ENCODE results near the gene TRAF2. TPM values are rescaled to one million over a fixed set of nuclear protein-coding genes. Genes with fewer than 3 reads are reported as not detected.
A peak's percentile ranks its signal among the peaks of the same experiment; 100 is the strongest.
"Not testable (repeated sequence)": the region's sequence is repeated elsewhere in the genome, so short reads cannot be mapped to it uniquely, and the experiment has no call there.

TRAF2 gene
- total RNA-seq, 1 donor from 2014 or later = 16.5 TPM

- peak in 1 of 2 donors; percentile 3 for ATAC-seq
- Histone ChIP-seq H3K27me3 (ENCODE audit: low read depth) (no peaks in the 10 kb centered on the region), H3K4me1 (peaks cover 23% of the 10 kb centered on the region), H3K9me3 (no peaks in the 10 kb centered on the region), H3K27ac (peak overlapping the region; percentile 94), H3K4me3 (peak overlapping the region; percentile 79), H3K36me3 (peaks cover 41% of the 10 kb centered on the region)
- no peak for DNase-seq
- intact Hi-C loops (cut with DNase I) = no loop called here
- no peak for TF ChIP-seq CTCF (IDR thresholded peaks at IDR 0.05)
These were observed 21.1 kb upstream of the TRAF2 start for GRCh38 chr9:136865041-136865767.

GRCh38 chr9:136865768-136866103, 20.6 kb upstream of the TRAF2 start:
- no peak for TF ChIP-seq CTCF (IDR thresholded peaks at IDR 0.05)
- peak overlapping the region; percentile 94 for H3K27ac ChIP-seq
- H3K27me3 ChIP-seq (ENCODE audit: low read depth) = no peaks in the 10 kb centered on the region
- peaks cover 37% of the 10 kb centered on the region for H3K36me3 ChIP-seq
- intact Hi-C loops (cut with DNase I) = no loop called here
- peak; percentile 51 to 57 for ATAC-seq
- no peaks in the 10 kb centered on the region for H3K9me3 ChIP-seq
- peak overlapping the region; percentile 79 for H3K4me3 ChIP-seq
- peak; percentile 60 for DNase-seq
- peaks cover 23% of the 10 kb centered on the region for H3K4me1 ChIP-seq

GRCh38 chr9:136866898-136867421, 19.4 kb upstream of the TRAF2 start:
- H3K27ac ChIP-seq = peak overlapping the region; percentile 94
- intact Hi-C loops (cut with DNase I) = not testable (repeated sequence)

GRCh38 chr9:136867480-136867879, 18.8 kb upstream of the TRAF2 start:
- no peak for TF ChIP-seq CTCF (IDR thresholded peaks at IDR 0.05)
- peak overlapping the region; percentile 79 for H3K4me3 ChIP-seq
- DNase-seq = no peak

More at GRCh38 chr9:136866898-136867421, 19.4 kb upstream of the TRAF2 start:
- not testable (repeated sequence) for H3K9me3 ChIP-seq; ATAC-seq; H3K27me3 ChIP-seq (ENCODE audit: low read depth)
- DNase-seq = peak; percentile 45
- peaks cover 24% of the 10 kb centered on the region for H3K36me3 ChIP-seq
- H3K4me1 ChIP-seq = peaks cover 23% of the 10 kb centered on the region
- peak overlapping the region; percentile 79 for H3K4me3 ChIP-seq

GRCh38 chr9:136867917-136868316, 18.4 kb upstream of the TRAF2 start:
- H3K27me3 ChIP-seq (ENCODE audit: low read depth) = no peaks in the 10 kb centered on the region
- intact Hi-C loops (cut with DNase I) = no loop called here

More at GRCh38 chr9:136867480-136867879, 18.8 kb upstream of the TRAF2 start:
- no peaks in the 10 kb centered on the region for H3K27me3 ChIP-seq (ENCODE audit: low read depth)
- ATAC-seq = no peak
- H3K9me3 ChIP-seq = no peaks in the 10 kb centered on the region
- peaks cover 19% of the 10 kb centered on the region for H3K36me3 ChIP-seq
- no peak overlapping the region for H3K27ac ChIP-seq
- intact Hi-C loops (cut with DNase I) = no loop called here
- H3K4me1 ChIP-seq = peaks cover 23% of the 10 kb centered on the region

More at GRCh38 chr9:136867917-136868316, 18.4 kb upstream of the TRAF2 start:
- H3K27ac ChIP-seq = no peak overlapping the region
- no peak for ATAC-seq
- no peak for DNase-seq
- TF ChIP-seq CTCF (IDR thresholded peaks at IDR 0.05) = no peak
- no peak overlapping the region for H3K4me3 ChIP-seq
- peaks cover 15% of the 10 kb centered on the region for H3K36me3 ChIP-seq
- H3K9me3 ChIP-seq = no peaks in the 10 kb centered on the region
- peaks cover 23% of the 10 kb centered on the region for H3K4me1 ChIP-seq

Measured in lower lobe of right lung (tissue), 2 donors.